HepG2 (cell line): Measurements from ENCODE around the gene SIRT7. TPM values are rescaled to one million over a fixed set of nuclear protein-coding genes. Genes with fewer than 3 reads are reported as not detected.
A peak's percentile ranks its signal among the peaks of the same experiment; 100 is the strongest.

Source experiments
- FOXO1 ChIP-seq: sonication (generic); formaldehyde crosslinking; IDR thresholded peaks from 2 replicates; pipeline ENCODE4 v1.4.0; 2020; ENCODE audit warnings: missing genetic modification reagents
- ISL2 ChIP-seq: sonication (generic); formaldehyde crosslinking; IDR thresholded peaks from 2 replicates; pipeline ENCODE4 v1.5.0; 2020; ENCODE audit warnings: missing genetic modification reagents
- JUND ChIP-seq: sonication (generic); formaldehyde crosslinking; IDR thresholded peaks from 2 replicates; pipeline ENCODE4 v1.8.0; 2022; ENCODE audit warnings: mild to moderate bottlenecking, missing genetic modification reagents
- KAT2B ChIP-seq: fragments of 150-350 bp; IDR thresholded peaks from 2 replicates; pipeline ENCODE4 v1.6.1; 2014; ENCODE audit warnings: low read depth, low read length, borderline replicate concordance
- KLF9 ChIP-seq: IDR thresholded peaks from 2 replicates; pipeline ENCODE4 v1.6.1; 2016; ENCODE audit warnings: low read depth
- NCOR1 ChIP-seq: fragments of 200-600 bp; sonication (generic); IDR thresholded peaks from 2 replicates; pipeline ENCODE4 v1.7.0; 2017; ENCODE audit warnings: antibody characterized with exemption, low read length, borderline replicate concordance
- NFRKB ChIP-seq: fragments of 450-650 bp; IDR thresholded peaks from 2 replicates; pipeline ENCODE4 v1.6.1; 2017
- U2AF1 ChIP-seq: fragments of 200-400 bp; formaldehyde crosslinking; optimal IDR thresholded peaks from 2 replicates; pipeline ENCODE3; 2017; ENCODE audit warnings: mild to moderate bottlenecking, low read depth, low read length
- ZNF605 ChIP-seq: sonication (generic); formaldehyde crosslinking; IDR thresholded peaks from 2 replicates; pipeline ENCODE4 v1.8.0; 2022; ENCODE audit warnings: mild to moderate bottlenecking, missing genetic modification reagents
- ZSCAN9 ChIP-seq: IDR thresholded peaks from 2 replicates; pipeline ENCODE4 v1.6.1; 2016; ENCODE audit warnings: borderline replicate concordance
- polyA plus RNA-seq, 8 experiments: library from polyadenylated mRNA; depleted of rRNA in 3 of 8; stranded (reverse) in 7 of 8; unstranded in 1 of 8; fragments of >200 nt; fragmentation: Illumina TruSeq in 4 of 8; extraction: Trizol in 4 of 8; gene quantifications; 2 replicates each; pipeline versions ENCODE4 v1.2.1 to v1.2.3, GENCODE V29; 2011 to 2016; ENCODE audit warnings: low read depth in 4 of 8, missing spikeins in 1 of 8, mixed read lengths in 1 of 8; ENCODE audit not compliant: insufficient read depth in 1 of 8
- total RNA-seq, 5 experiments: library from RNA; depleted of rRNA; stranded (reverse); fragments of >200 nt; fragmentation: Illumina TruSeq; extraction: Trizol; gene quantifications; 2 replicates each; pipeline ENCODE4 v1.2.3, GENCODE V29; 2016; ENCODE audit warnings: low read depth in 1 of 5
- TF ChIP-seq, protein P1 (sequence below): sonication (generic); formaldehyde crosslinking; IDR thresholded peaks from 2 replicates; pipeline ENCODE4 v1.4.0; 2020; ENCODE audit warnings: missing genetic modification reagents
- TF ChIP-seq, protein P2 (sequence below): sonication (generic); formaldehyde crosslinking; IDR thresholded peaks from 2 replicates; pipeline ENCODE4 v1.4.0; 2020; ENCODE audit warnings: missing genetic modification reagents
- TF ChIP-seq, protein P3 (sequence below): sonication (generic); formaldehyde crosslinking; IDR thresholded peaks from 2 replicates; pipeline ENCODE4 v1.9.0; 2021; ENCODE audit warnings: missing genetic modification reagents, mild to moderate bottlenecking, borderline replicate concordance

SIRT7 gene
- total and polyA plus RNA-seq, 2 of the 13 experiments (the other 11 are each of a cell fraction or from before 2014, with no cell fraction given), result 8.3 to 24.8 TPM

DNA sequence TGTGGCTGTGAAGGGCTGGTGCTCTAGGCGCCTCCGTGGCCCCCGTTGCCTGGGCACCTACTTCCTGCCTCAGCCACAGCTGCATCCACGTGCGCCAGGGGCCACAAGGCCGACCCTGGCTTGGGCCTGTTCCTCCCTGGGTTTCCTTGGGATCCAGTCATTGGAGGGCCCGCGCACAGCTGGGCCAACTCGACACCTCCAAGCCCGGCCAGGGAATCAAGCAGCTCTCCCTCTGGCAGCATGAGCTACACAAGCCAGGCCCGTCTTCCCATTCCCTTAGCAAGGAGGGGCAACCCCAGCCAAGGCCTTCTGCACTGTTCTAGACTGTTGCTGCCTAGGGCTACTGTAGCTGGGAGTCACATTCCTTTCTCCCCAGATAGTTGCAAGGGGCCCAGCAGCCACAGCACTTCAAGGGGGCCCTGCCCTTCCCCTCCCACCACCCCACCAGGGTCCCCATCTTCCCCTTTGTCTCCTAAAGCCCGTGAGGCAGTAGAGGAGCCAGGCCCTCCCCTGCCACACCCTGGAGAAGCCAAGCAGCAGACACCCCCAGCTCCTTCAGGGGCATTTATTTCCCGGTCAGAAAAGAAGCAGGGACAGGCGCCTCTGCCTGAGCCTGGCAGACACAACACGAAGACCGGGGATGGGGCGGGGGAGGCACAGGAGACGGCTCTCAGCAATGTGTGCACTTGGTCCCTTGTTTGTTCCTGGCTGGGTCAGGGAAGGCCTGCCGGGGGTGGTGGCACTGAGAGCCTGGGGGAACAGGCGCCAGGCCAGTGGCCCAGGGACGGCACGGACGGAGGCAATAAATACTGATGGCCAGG is 50.6 kb downstream of the SIRT7 start (continued):
- TF ChIP-seq, protein P1, sequence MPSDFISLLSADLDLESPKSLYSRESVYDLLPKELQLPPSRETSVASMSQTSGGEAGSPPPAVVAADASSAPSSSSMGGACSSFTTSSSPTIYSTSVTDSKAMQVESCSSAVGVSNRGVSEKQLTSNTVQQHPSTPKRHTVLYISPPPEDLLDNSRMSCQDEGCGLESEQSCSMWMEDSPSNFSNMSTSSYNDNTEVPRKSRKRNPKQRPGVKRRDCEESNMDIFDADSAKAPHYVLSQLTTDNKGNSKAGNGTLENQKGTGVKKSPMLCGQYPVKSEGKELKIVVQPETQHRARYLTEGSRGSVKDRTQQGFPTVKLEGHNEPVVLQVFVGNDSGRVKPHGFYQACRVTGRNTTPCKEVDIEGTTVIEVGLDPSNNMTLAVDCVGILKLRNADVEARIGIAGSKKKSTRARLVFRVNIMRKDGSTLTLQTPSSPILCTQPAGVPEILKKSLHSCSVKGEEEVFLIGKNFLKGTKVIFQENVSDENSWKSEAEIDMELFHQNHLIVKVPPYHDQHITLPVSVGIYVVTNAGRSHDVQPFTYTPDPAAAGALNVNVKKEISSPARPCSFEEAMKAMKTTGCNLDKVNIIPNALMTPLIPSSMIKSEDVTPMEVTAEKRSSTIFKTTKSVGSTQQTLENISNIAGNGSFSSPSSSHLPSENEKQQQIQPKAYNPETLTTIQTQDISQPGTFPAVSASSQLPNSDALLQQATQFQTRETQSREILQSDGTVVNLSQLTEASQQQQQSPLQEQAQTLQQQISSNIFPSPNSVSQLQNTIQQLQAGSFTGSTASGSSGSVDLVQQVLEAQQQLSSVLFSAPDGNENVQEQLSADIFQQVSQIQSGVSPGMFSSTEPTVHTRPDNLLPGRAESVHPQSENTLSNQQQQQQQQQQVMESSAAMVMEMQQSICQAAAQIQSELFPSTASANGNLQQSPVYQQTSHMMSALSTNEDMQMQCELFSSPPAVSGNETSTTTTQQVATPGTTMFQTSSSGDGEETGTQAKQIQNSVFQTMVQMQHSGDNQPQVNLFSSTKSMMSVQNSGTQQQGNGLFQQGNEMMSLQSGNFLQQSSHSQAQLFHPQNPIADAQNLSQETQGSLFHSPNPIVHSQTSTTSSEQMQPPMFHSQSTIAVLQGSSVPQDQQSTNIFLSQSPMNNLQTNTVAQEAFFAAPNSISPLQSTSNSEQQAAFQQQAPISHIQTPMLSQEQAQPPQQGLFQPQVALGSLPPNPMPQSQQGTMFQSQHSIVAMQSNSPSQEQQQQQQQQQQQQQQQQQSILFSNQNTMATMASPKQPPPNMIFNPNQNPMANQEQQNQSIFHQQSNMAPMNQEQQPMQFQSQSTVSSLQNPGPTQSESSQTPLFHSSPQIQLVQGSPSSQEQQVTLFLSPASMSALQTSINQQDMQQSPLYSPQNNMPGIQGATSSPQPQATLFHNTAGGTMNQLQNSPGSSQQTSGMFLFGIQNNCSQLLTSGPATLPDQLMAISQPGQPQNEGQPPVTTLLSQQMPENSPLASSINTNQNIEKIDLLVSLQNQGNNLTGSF, result peak; percentile 45
- TF ChIP-seq, protein P2, sequence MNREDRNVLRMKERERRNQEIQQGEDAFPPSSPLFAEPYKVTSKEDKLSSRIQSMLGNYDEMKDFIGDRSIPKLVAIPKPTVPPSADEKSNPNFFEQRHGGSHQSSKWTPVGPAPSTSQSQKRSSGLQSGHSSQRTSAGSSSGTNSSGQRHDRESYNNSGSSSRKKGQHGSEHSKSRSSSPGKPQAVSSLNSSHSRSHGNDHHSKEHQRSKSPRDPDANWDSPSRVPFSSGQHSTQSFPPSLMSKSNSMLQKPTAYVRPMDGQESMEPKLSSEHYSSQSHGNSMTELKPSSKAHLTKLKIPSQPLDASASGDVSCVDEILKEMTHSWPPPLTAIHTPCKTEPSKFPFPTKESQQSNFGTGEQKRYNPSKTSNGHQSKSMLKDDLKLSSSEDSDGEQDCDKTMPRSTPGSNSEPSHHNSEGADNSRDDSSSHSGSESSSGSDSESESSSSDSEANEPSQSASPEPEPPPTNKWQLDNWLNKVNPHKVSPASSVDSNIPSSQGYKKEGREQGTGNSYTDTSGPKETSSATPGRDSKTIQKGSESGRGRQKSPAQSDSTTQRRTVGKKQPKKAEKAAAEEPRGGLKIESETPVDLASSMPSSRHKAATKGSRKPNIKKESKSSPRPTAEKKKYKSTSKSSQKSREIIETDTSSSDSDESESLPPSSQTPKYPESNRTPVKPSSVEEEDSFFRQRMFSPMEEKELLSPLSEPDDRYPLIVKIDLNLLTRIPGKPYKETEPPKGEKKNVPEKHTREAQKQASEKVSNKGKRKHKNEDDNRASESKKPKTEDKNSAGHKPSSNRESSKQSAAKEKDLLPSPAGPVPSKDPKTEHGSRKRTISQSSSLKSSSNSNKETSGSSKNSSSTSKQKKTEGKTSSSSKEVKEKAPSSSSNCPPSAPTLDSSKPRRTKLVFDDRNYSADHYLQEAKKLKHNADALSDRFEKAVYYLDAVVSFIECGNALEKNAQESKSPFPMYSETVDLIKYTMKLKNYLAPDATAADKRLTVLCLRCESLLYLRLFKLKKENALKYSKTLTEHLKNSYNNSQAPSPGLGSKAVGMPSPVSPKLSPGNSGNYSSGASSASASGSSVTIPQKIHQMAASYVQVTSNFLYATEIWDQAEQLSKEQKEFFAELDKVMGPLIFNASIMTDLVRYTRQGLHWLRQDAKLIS, result peak; percentile 28
- no peak for TF ChIP-seq NCOR1
- TF ChIP-seq, protein P3, sequence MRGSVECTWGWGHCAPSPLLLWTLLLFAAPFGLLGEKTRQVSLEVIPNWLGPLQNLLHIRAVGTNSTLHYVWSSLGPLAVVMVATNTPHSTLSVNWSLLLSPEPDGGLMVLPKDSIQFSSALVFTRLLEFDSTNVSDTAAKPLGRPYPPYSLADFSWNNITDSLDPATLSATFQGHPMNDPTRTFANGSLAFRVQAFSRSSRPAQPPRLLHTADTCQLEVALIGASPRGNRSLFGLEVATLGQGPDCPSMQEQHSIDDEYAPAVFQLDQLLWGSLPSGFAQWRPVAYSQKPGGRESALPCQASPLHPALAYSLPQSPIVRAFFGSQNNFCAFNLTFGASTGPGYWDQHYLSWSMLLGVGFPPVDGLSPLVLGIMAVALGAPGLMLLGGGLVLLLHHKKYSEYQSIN, result no peak
- TF ChIP-seq KAT2B, result no peak
- TF ChIP-seq JUND, result peak; percentile 23
- TF ChIP-seq NFRKB, result no peak
- TF ChIP-seq U2AF1, result peak; percentile 18
- TF ChIP-seq KLF9 (CRISPR knock-in tag), result no peak
- peak; percentile 78; the same call in 1 of the 2 replicates for TF ChIP-seq ZNF605 (CRISPR knock-in tag)
- peak; percentile 48; the same call in 1 of the 2 replicates for TF ChIP-seq FOXO1 (CRISPR knock-in tag)
- peak; percentile 14; the same call in 1 of the 2 replicates for TF ChIP-seq ZSCAN9
- TF ChIP-seq ISL2 (CRISPR knock-in tag), result 0 out of 2 replicates have a peak, but pooled peaks have one; percentile 10
